Suprapubic skin (tissue), 3 donors: Measurements from ENCODE around the gene ANXA3.

Source experiments
- CTCF ChIP-seq, 2 donors: fragments of 200-600 bp in 1 of 2; fragments of 450-650 bp in 1 of 2; sonication (generic) in 1 of 2; IDR thresholded peaks; one replicate each; pipeline ENCODE4 v1.5.1; 2016 to 2019; ENCODE audit warnings: antibody characterized with exemption in 2 of 2, mild to moderate bottlenecking in 1 of 2, moderate library complexity in 1 of 2
- EP300 ChIP-seq: sonication (generic); formaldehyde crosslinking; IDR thresholded peaks from one replicate; pipeline ENCODE4 v1.6.1; 2017; ENCODE audit warnings: antibody characterized with exemption

DNA sequence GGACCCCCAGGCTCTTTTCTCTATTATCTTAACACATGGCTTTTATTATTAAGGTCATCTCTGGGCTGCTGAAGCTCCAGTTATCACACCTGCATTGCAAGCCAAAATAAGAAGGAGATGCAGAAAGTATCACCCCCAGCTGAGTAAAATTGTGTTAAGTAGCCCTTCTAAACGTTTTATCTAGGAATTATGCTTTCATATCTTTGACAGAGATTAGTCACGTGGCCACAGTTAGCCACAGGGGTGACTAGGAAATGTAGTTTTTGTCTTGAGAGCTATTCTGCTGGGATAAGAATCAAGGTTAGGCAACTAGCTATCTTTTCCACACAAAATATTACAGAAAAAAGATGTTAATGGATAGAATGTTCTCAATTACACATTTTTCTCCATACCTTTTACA is 102.1 kb downstream of the ANXA3 start:
- TF ChIP-seq CTCF (IDR thresholded peaks at IDR 0.05) (no peak), EP300 (no peak)
